Heart left ventricle (tissue), 16 donors: ENCODE data around the gene SH3RF3. TPM values are rescaled to one million over a fixed set of nuclear protein-coding genes. Genes with fewer than 3 reads are reported as not detected.
A peak's percentile ranks its signal among the peaks of the same experiment; 100 is the strongest.

Experiments used
- ATAC-seq, 4 donors: fragments of 200-7000 bp; cut with Tn5 transposase; one replicate each; pipeline ENCODE4 v1.9.1; 2020 to 2022; ENCODE audit warnings: moderate library complexity in 4 of 4, mild to moderate bottlenecking in 3 of 4, moderate number of reproducible peaks in 1 of 4
- DNase-seq, 5 donors: peaks; one replicate each; pipeline ENCODE4 v3.0.0-alpha.2; 2020
- H3K27ac ChIP-seq, 12 donors: fragments of 200-600 bp; sonication (generic) in 4 of 12; one replicate each; pipeline versions ENCODE4 v1.5.0 to v1.8.0; 2016 to 2022; ENCODE audit warnings: mild to moderate bottlenecking in 2 of 12
- H3K27me3 ChIP-seq, 9 donors: fragments of 200-600 bp; sonication (generic) in 2 of 9; one replicate each; pipeline versions ENCODE4 v1.5.1 to v1.8.0; 2016 to 2022; ENCODE audit warnings: mild to moderate bottlenecking in 3 of 9
- H3K36me3 ChIP-seq, 9 donors: fragments of 200-600 bp; sonication (generic) in 2 of 9; one replicate each; pipeline versions ENCODE4 v1.5.0 to v1.8.0; 2018 to 2022; ENCODE audit warnings: mild to moderate bottlenecking in 2 of 9
- H3K4me1 ChIP-seq, 12 donors: fragments of 200-600 bp; sonication (generic) in 4 of 12; one replicate each; pipeline versions ENCODE4 v1.5.0 to v1.8.0; 2016 to 2022; ENCODE audit warnings: mild to moderate bottlenecking in 3 of 12
- H3K4me3 ChIP-seq, 12 donors: fragments of 200-600 bp; sonication (generic) in 4 of 12; one replicate each; pipeline versions ENCODE4 v1.5.0 to v1.8.0; 2017 to 2022; ENCODE audit warnings: mild to moderate bottlenecking in 9 of 12, moderate library complexity in 4 of 12
- H3K9me3 ChIP-seq, 12 donors: fragments of 200-600 bp; sonication (generic) in 4 of 12; one replicate each; pipeline versions ENCODE4 v1.5.0 to v1.8.0; 2016 to 2022; ENCODE audit warnings: mild to moderate bottlenecking in 1 of 12
- CTCF ChIP-seq, 12 donors: fragments of 200-600 bp; sonication (generic) in 4 of 12; IDR thresholded peaks; one replicate each; pipeline versions ENCODE4 v1.5.0 to v1.8.0; 2018 to 2022; ENCODE audit warnings: antibody characterized with exemption in 12 of 12, mild to moderate bottlenecking in 5 of 12
- POLR2A ChIP-seq, 2 donors: fragments of 450-650 bp; IDR thresholded peaks; one replicate each; pipeline ENCODE4 v1.6.1; 2017; ENCODE audit warnings: antibody characterized with exemption in 2 of 2, mild to moderate bottlenecking in 2 of 2, moderate library complexity in 2 of 2
- WGBS, 4 donors: extraction: QIAGEN DNeasy Blood & Tissue Kit in 2 of 4; methylation state at CpG; one replicate each; pipeline versions ENCODE4 v1.1.5 to v1.1.7; 2013 to 2018; 5-methylcytosine and 5-hydroxymethylcytosine counted together
- intact Hi-C, 10 donors: fragments of 100-400 bp; cut with DNase I; formaldehyde crosslinking; loops; one replicate each; pipeline versions ENCODE4 v1.11.1 to v1.14.2; 2022
- polyA plus RNA-seq, 2 donors: library from polyadenylated mRNA; stranded (reverse); fragments of 200-250 nt; gene quantifications; one replicate each; pipeline ENCODE4 v1.2.3, GENCODE V29; 2013
- total RNA-seq, 9 donors: library from RNA; depleted of rRNA in 2 of 9; stranded (reverse); fragments of >200 nt in 2 of 9; fragmentation: NEBNext Ultra II Directional in 3 of 9; extraction: Animal tissue kit (Norgen Biotek cat#: 25700) in 3 of 9; gene quantifications; one replicate each; pipeline versions ENCODE4 v1.1.0 to v1.2.4, GENCODE V29; 2016 to 2023
- donor health status: ischemic (EF 13 %, LVEDD 7.1; RV severe dilation, severe dysfunction).
- donor health status: healthy with polysubstance abuse.
- donor health status: DM: no; HTN: yes; CAD: no.
- donor health status: DM: no; HTN: no; CAD: no.
- donor health status: ischemic (EF 25% LVEDD 6.9; RV normal size, moderate dysfunction).
- donor health status: ischemic (EF 25% LVEDD 5.7; RV mildly dilated, moderate dysfunction).
- donor health status: healthy.
- donor health status: DM: yes; HTN: yes; CAD: no.
- donor health status: ischemic (EF 35%, LVEDD 5.7; RV mildly dilated, moderate dysfunction).
- donor health status: nonischemic (EF 11% LVEDD 7.7; RV severe dilation, severe dysfunction).
- donor health status: DM: yes; HTN: yes; CAD: no.
- donor health status: PGD.
- donor health status: ischemic (EF 29% LVEDD 5.4; RV normal size, mild dysfunction).
- donor health status: nonischemic (EF 23%, LVEDD 6.1; RV moderate dilation, normal function).

The SH3RF3 gene
- total and polyA plus RNA-seq, 11 donors: 5.2 to 15.7 (median 7.9) TPM

- Histone ChIP-seq H3K9me3 (no peaks in the 10 kb centered on the region), H3K4me3 (no peak overlapping the region), H3K27me3 (no peaks in the 10 kb centered on the region), H3K36me3 (no peaks in the 10 kb centered on the region), H3K27ac (no peak overlapping the region), H3K4me1 (peaks cover 0 to 61% (median 20%) of the 10 kb centered on the region in 12 donors)
- no peak for DNase-seq
- peak in 2 of 12 donors; percentile 18 to 22 for TF ChIP-seq CTCF (IDR thresholded peaks at IDR 0.05)
- TF ChIP-seq POLR2A (IDR thresholded peaks at IDR 0.05): no peak
- 88 to 91% (median 89%) methylated on average over 7 of the region's 7 CpGs for WGBS, 4 donors
- ATAC-seq: no peak
- intact Hi-C loops: loop anchor here in 1 of 10 donors (5.0 kb wide), 1 partner anchor 61 kb away; no protein-coding TSS in a partner anchor
Observed at GRCh38 chr2:109333414-109334210, 204.6 kb downstream of the SH3RF3 start.

GRCh38 chr2:109335631-109336176, 206.7 kb downstream of the SH3RF3 start:
- Histone ChIP-seq H3K36me3 (no peaks in the 10 kb centered on the region), H3K27ac (peak overlapping the region in 1 of 12 donors; percentile 15), H3K4me1 (peaks cover 0 to 52% (median 22%) of the 10 kb centered on the region in 12 donors), H3K9me3 (no peaks in the 10 kb centered on the region), H3K4me3 (peak overlapping the region in 2 of 12 donors; percentile 2 to 7), H3K27me3 (no peaks in the 10 kb centered on the region)
- no peak for TF ChIP-seq CTCF (IDR thresholded peaks at IDR 0.05)
- TF ChIP-seq POLR2A (IDR thresholded peaks at IDR 0.05): no peak
- ATAC-seq (no peak), DNase-seq (no peak)
- 64 to 68% (median 65%) methylated on average over 12 of the region's 12 CpGs for WGBS, 4 donors
- intact Hi-C loops: loop anchor here in 1 of 10 donors (5.0 kb wide), 1 partner anchor 53 kb away; no protein-coding TSS in a partner anchor

- H3K27me3 ChIP-seq: no peaks in the 10 kb centered on the region
- no peak for ATAC-seq
- no peaks in the 10 kb centered on the region for H3K36me3 ChIP-seq
- TF ChIP-seq POLR2A (IDR thresholded peaks at IDR 0.05): no peak
- no peak for TF ChIP-seq CTCF (IDR thresholded peaks at IDR 0.05)
- 65 to 85% (median 74%) methylated on average over 6 of the region's 6 CpGs for WGBS, 4 donors
- DNase-seq: no peak
- intact Hi-C loops: loop anchor here in 1 of 10 donors (5.0 kb wide), 1 partner anchor 54 kb away; no protein-coding TSS in a partner anchor
- H3K4me3 ChIP-seq: no peak overlapping the region
- H3K27ac ChIP-seq: peak overlapping the region in 1 of 12 donors; percentile 15
- H3K4me1 ChIP-seq: peaks cover 0 to 46% (median 19%) of the 10 kb centered on the region in 12 donors
- H3K9me3 ChIP-seq: no peaks in the 10 kb centered on the region
Observed at GRCh38 chr2:109336296-109336695, 207.3 kb downstream of the SH3RF3 start.

- TF ChIP-seq CTCF (IDR thresholded peaks at IDR 0.05): no peak
- no peak overlapping the region for H3K27ac ChIP-seq
- H3K36me3 ChIP-seq: no peaks in the 10 kb centered on the region
- H3K4me3 ChIP-seq: no peak overlapping the region
- H3K4me1 ChIP-seq: peaks cover 0 to 37% (median 11%) of the 10 kb centered on the region in 12 donors
- no peak for ATAC-seq
- DNase-seq: peak in 1 of 5 donors; percentile 33
- intact Hi-C loops: loop anchor here in 1 of 10 donors (5.0 kb wide), 1 partner anchor 55 kb away; no protein-coding TSS in a partner anchor
- 95 to 96% (median 96%) methylated on average over 9 of the region's 9 CpGs for WGBS, 4 donors
- no peaks in the 10 kb centered on the region for H3K27me3 ChIP-seq
- no peaks in the 10 kb centered on the region for H3K9me3 ChIP-seq
Observed at GRCh38 chr2:109337221-109337620, 208.2 kb downstream of the SH3RF3 start.
